Measurements from ENCODE around the gene RNASE12. TPM values are rescaled to one million over a fixed set of nuclear protein-coding genes. Genes with fewer than 3 reads are reported as not detected.

The RNASE12 gene
- not detected in 2 replicates for total RNA-seq

GRCh38 chr14:20591235-20591634 is at the start of gene RNASE12:
Gene RNASE12 (minus strand): TSS chr14:20591376. CDS start chr14:20590723, 653 bp downstream.

GRCh38 chr14:20587489-20588154 is 3.6 kb downstream of the RNASE12 start, which contains the start of gene RNASE11:
Gene RNASE11 (minus strand): TSS chr14:20588001.

GRCh38 chr14:20560961-20561360 is 30.2 kb downstream of the RNASE12 start, which contains the start of gene RNASE9:
Gene RNASE9 (minus strand): TSS chr14:20561047.

Other genes with a start within 250 kb of the RNASE12 start
- gene PARP2, start 247.7 kb downstream of the RNASE12 start, total RNA-seq = 6.4 and 11.6 TPM in 2 replicates
- gene TEP1, start 177.9 kb downstream of the RNASE12 start, total RNA-seq = 13.4 and 17.6 TPM in 2 replicates
- gene KLHL33, start 155.2 kb downstream of the RNASE12 start, total RNA-seq = 0.31 TPM in 1 of 2 replicates, not detected in the other
- gene OSGEP, start 136.6 kb downstream of the RNASE12 start, total RNA-seq = 27.0 and 34.1 TPM in 2 replicates
- 156 and 173 TPM in 2 replicates for gene APEX1, start 136.2 kb downstream of the RNASE12 start, total RNA-seq
- 14.6 and 17.6 TPM in 2 replicates for gene PIP4P1, start 129.9 kb downstream of the RNASE12 start, total RNA-seq
- gene PNP, start 122.0 kb downstream of the RNASE12 start, total RNA-seq = 17.1 and 21.0 TPM in 2 replicates
- gene RNASE10, start 85.8 kb downstream of the RNASE12 start, total RNA-seq = not detected in 2 replicates
- gene RNASE9, start 30.3 kb downstream of the RNASE12 start, total RNA-seq = not detected in 2 replicates
- not detected in 2 replicates for gene RNASE11, start 3.4 kb downstream of the RNASE12 start, total RNA-seq
- gene OR6S1, start 50.3 kb upstream of the RNASE12 start, total RNA-seq = not detected in 2 replicates
- 100.0 and 133 TPM in 2 replicates for gene RNASE4, start 93.2 kb upstream of the RNASE12 start, total RNA-seq
- gene ANG, start 97.4 kb upstream of the RNASE12 start, total RNA-seq = 24.5 and 37.8 TPM in 2 replicates
- gene EDDM3A, start 154.5 kb upstream of the RNASE12 start, total RNA-seq = not detected in 2 replicates
- gene EDDM3B, start 177.0 kb upstream of the RNASE12 start, total RNA-seq = not detected in 2 replicates
- gene RNASE6, start 189.9 kb upstream of the RNASE12 start, total RNA-seq = not detected in 2 replicates
- 1.7 and 3.6 TPM in 2 replicates for gene RNASE1, start 211.5 kb upstream of the RNASE12 start, total RNA-seq

All from cardiac ventricle fibroblast (primary cell).